Measurements from ENCODE around the gene GPR157.

DNA sequence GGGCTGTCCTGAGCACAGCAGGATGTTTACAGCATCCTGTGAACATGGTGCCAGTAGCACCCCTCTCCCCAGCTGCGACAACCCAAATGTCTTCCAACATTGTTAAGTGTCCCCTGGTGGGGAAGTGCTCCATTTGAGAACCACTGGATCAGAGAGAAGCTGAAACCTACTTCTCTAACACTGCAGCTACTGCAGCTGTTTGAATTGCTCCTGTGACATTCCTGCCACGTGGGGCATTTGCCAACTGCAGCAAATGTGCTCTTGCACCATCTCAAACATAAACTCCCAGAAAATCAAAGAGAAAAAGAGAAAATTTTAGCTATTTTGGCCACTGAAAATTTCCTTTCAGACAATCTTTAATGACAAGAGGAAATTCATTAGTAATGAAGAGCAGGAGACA is 70.4 kb downstream of the GPR157 start:
- TF ChIP-seq POLR2AphosphoS5 (IDR thresholded peaks at IDR 0.05; ENCODE audit: low read depth, low read length): no peak
- TF ChIP-seq REST (IDR thresholded peaks at IDR 0.05; ENCODE audit: insufficient read depth in 1 of 2, low read depth in 2 of 2, low read length in 2 of 2): no peak
- no peak for TF ChIP-seq SIN3A (IDR thresholded peaks at IDR 0.05; ENCODE audit: borderline replicate concordance, insufficient read depth, low read length)

Measured in PFSK-1 (cell line).